ENCODE measurements around the gene PLEKHF1. TPM values are rescaled to one million over a fixed set of nuclear protein-coding genes. Genes with fewer than 3 reads are reported as not detected.

PLEKHF1 gene
- total and polyA plus RNA-seq, 7 donors = 5.1 to 119 (median 60.2) TPM

GRCh38 chr19:29644210-29644609, 21.1 kb upstream of the PLEKHF1 start:
- no peak for TF ChIP-seq CTCF (IDR thresholded peaks at IDR 0.05)
- Histone ChIP-seq H3K36me3 (ENCODE audit: insufficient read depth in 1 of 2, low read depth in 1 of 2) (no peaks in the 10 kb centered on the region), H3K4me1 (peaks cover 11% of the 10 kb centered on the region), H3K9me3 (no peaks in the 10 kb centered on the region), H3K27ac (no peak overlapping the region), H3K27me3 (ENCODE audit: insufficient read depth in 3 of 3, low read length in 2 of 3) (no peaks in the 10 kb centered on the region), H3K4me3 (no peak overlapping the region)
- 88 to 91% (median 90%) methylated on average over 6 of the region's 6 CpGs for WGBS, 3 donors
- intact Hi-C loops (cut with DNase I) = no loop called here
- DNase-seq = no peak
- ATAC-seq = no peak

DNA sequence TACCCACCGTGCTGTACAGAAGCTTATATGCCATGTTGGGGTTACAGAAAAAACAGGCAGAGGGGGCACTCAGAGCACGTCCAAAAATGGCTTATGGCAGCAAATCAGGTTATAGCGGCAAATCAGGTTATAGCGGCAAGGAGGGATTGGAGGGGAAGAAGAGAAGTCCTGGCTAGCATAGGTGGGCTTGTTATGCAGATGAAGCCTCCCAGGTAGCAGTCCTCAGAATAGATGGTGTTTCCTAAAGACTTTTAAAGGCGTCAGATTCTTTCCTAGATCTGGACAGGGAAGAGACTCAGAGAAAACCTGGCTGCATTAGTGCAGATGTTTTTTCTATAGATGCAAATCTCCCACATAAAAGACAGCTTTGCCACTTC, 19.8 kb upstream of the PLEKHF1 start:
- no peak overlapping the region for H3K27ac ChIP-seq

DNA sequence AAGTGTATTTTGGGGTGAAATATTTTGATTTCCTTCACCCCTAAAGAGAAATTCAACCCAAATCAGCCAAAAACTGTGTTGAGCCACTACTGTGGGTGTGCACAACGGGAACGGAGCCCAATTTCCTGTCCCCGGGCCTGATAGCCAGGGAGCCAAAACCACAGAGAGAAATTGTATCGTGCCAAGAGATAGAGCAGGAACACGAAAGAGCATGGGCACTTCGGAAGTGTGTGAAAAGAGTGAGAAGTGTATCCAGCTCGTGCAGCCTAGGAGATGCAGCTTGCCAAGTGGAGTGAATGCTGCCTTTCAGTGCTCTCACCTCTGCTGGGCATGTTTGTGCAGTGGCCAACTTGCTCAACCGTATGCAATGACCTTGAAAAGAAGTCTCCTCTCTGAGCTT, 19.4 kb upstream of the PLEKHF1 start:
- DNase-seq = peak; percentile 43 to 58
- no peak overlapping the region for H3K4me3 ChIP-seq
- WGBS, 3 donors = 5 to 11% (median 7%) methylated on average over 8 of the region's 8 CpGs
- no peaks in the 10 kb centered on the region for H3K9me3 ChIP-seq
- no peak overlapping the region for H3K27ac ChIP-seq
- peak; percentile 42 to 71 (median 60) for ATAC-seq
- intact Hi-C loops (cut with DNase I) = no loop called here
- no peaks in the 10 kb centered on the region for H3K27me3 ChIP-seq (ENCODE audit: insufficient read depth in 3 of 3, low read length in 2 of 3)
- no peaks in the 10 kb centered on the region for H3K36me3 ChIP-seq (ENCODE audit: insufficient read depth in 1 of 2, low read depth in 1 of 2)
- peaks cover 11% of the 10 kb centered on the region for H3K4me1 ChIP-seq
- no peak for TF ChIP-seq CTCF (IDR thresholded peaks at IDR 0.05)

More for the DNA sequence above, 19.8 kb upstream of the PLEKHF1 start:
- 46 to 59% (median 49%) methylated on average over 5 of the region's 5 CpGs for WGBS, 3 donors
- Histone ChIP-seq H3K9me3 (no peaks in the 10 kb centered on the region), H3K27me3 (ENCODE audit: insufficient read depth in 3 of 3, low read length in 2 of 3) (no peaks in the 10 kb centered on the region), H3K36me3 (ENCODE audit: insufficient read depth in 1 of 2, low read depth in 1 of 2) (no peaks in the 10 kb centered on the region), H3K4me1 (peaks cover 11% of the 10 kb centered on the region), H3K4me3 (no peak overlapping the region)
- intact Hi-C loops (cut with DNase I) = no loop called here
- TF ChIP-seq CTCF (IDR thresholded peaks at IDR 0.05) = no peak
- DNase-seq (no peak), ATAC-seq (no peak)

- no peak overlapping the region for H3K27ac ChIP-seq
- DNase-seq (no peak), ATAC-seq (no peak)
- no peak overlapping the region for H3K4me3 ChIP-seq
- no peaks in the 10 kb centered on the region for H3K36me3 ChIP-seq (ENCODE audit: insufficient read depth in 1 of 2, low read depth in 1 of 2)
- H3K27me3 ChIP-seq (ENCODE audit: insufficient read depth in 3 of 3, low read length in 2 of 3) = peaks cover 0 to 5% (median 0%) of the 10 kb centered on the region in 3 donors
- WGBS, 3 donors = 71 to 77% (median 71%) methylated on average over 7 of the region's 7 CpGs
- H3K4me1 ChIP-seq = peaks cover 5% of the 10 kb centered on the region
- intact Hi-C loops (cut with DNase I) = no loop called here
- peaks cover 6% of the 10 kb centered on the region for H3K9me3 ChIP-seq
- no peak for TF ChIP-seq CTCF (IDR thresholded peaks at IDR 0.05)
Observed at GRCh38 chr19:29650772-29651387, 14.4 kb upstream of the PLEKHF1 start.
